ENCODE measurements around the gene STK24. TPM values are rescaled to one million over a fixed set of nuclear protein-coding genes. Genes with fewer than 3 reads are reported as not detected.

The STK24 gene
- polyA plus RNA-seq, 3 donors: 14.2 to 59.8 (median 28.9) TPM

DNA sequence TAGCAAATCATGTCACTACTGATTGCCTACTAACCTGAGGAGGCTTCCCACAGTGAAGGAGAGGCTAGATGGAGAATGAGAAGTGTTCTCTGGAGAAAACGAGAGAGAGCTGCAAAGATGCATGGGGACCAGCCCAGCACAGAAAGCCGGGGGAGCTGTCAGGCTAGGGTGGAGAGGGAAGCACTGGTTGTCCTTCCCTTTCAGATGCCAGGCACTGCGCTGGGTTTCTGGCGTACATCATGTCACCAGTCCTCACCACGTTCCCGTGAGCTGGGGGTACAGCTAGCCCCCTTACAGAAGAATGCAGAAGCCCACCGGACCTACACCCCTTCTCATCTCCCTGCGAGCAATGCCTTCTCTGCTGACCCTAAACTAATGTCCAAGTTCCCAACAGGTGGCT lies 86.0 kb downstream of the STK24 start:
- 61% methylated on average over 2 of the region's 8 CpGs for WGBS (ENCODE audit: insufficient coverage)
- Histone ChIP-seq H3K79me2 (ENCODE audit: insufficient read depth, low read length) (peaks cover 89% of the 10 kb centered on the region), H3K36me3 (replicated peaks in 1 of 2; ENCODE audit: control insufficient read depth in 1 of 2, insufficient read depth in 2 of 2, low read length in 2 of 2) (peaks cover 0 to 8% of the 10 kb centered on the region in 2 donors), H3K9ac (ENCODE audit: insufficient read depth, low read length, poor library complexity, severe bottlenecking) (no peak overlapping the region), H3K4me2 (replicated peaks; ENCODE audit: extremely low read depth, low read length, poor library complexity, severe bottlenecking) (no peak overlapping the region), H3K4me1 (ENCODE audit: control insufficient read depth in 1 of 2, insufficient read depth in 2 of 2, low read length in 2 of 2) (peaks cover 4 to 17% of the 10 kb centered on the region in 2 donors), H4K20me1 (ENCODE audit: insufficient read depth, low read length) (peaks cover 93% of the 10 kb centered on the region), H3K27ac (ENCODE audit: low read depth in 1 of 2, low read length in 2 of 2) (no peak overlapping the region), H2AFZ (ENCODE audit: insufficient read depth, low read depth, low read length, poor library complexity, severe bottlenecking) (no peak overlapping the region), H3K9me3 (replicated peaks in 1 of 2; ENCODE audit: control insufficient read depth in 1 of 2, insufficient read depth in 1 of 2, low read length in 2 of 2) (no peaks in the 10 kb centered on the region), H3K27me3 (ENCODE audit: control insufficient read depth in 2 of 2, insufficient read depth in 2 of 2, low read length in 2 of 2) (no peaks in the 10 kb centered on the region), H3K4me3 (replicated peaks in 1 of 3; ENCODE audit: low read depth in 2 of 3, low read length in 3 of 3) (no peak overlapping the region)
- Mint-ChIP-seq H3K36me3 (peaks cover 26 to 33% of the 10 kb centered on the region in 2 donors), H3K4me3 (no peak overlapping the region), H3K9me3 (no peaks in the 10 kb centered on the region), H3K27me3 (ENCODE audit: low read depth in 3 of 3) (peaks cover 0 to 3% (median 0%) of the 10 kb centered on the region in 3 donors), H3K27ac (no peak overlapping the region), H3K4me1 (peaks cover 32% of the 10 kb centered on the region)
- TF ChIP-seq, protein P1, sequence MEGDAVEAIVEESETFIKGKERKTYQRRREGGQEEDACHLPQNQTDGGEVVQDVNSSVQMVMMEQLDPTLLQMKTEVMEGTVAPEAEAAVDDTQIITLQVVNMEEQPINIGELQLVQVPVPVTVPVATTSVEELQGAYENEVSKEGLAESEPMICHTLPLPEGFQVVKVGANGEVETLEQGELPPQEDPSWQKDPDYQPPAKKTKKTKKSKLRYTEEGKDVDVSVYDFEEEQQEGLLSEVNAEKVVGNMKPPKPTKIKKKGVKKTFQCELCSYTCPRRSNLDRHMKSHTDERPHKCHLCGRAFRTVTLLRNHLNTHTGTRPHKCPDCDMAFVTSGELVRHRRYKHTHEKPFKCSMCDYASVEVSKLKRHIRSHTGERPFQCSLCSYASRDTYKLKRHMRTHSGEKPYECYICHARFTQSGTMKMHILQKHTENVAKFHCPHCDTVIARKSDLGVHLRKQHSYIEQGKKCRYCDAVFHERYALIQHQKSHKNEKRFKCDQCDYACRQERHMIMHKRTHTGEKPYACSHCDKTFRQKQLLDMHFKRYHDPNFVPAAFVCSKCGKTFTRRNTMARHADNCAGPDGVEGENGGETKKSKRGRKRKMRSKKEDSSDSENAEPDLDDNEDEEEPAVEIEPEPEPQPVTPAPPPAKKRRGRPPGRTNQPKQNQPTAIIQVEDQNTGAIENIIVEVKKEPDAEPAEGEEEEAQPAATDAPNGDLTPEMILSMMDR (IDR thresholded peaks at IDR 0.05): no peak
- intact Hi-C loops (cut with micrococcal nuclease): no loop called here
- no peak for DNase-seq

DNA sequence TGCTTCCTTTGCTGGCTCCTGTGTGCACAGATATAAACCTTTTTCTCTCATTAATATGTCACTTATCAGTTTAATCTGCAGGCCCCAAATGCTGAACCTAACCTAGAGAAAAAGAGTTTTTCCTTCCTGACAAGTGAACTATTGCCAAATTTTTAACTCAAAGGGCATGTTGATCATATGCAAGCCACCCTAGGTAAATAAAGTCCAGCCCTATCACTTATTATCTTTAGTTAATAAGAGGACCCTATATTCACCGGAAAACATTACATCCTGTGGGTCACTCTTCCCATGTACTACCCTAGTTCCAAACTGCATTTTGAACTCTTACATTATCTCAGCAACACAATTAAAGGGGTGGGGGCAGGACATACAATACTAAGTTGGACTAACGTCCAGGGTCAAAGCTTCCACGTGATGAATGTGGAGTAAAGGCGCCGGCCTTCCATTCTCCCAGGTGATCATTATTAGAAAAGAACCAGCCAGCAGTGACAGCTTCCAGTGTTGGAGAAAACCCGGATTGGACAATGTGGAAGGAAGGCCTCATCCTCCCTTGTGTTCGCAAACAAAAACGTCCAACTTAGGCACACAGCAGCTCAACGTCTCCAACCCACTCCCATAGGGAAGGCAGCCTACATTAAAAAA lies 86.6 kb downstream of the STK24 start:
- H3K27ac Mint-ChIP-seq: no peak overlapping the region
- no peak overlapping the region for H3K9ac ChIP-seq (ENCODE audit: insufficient read depth, low read length, poor library complexity, severe bottlenecking)
- H3K27me3 ChIP-seq (ENCODE audit: control insufficient read depth in 2 of 2, insufficient read depth in 2 of 2, low read length in 2 of 2): no peaks in the 10 kb centered on the region
- H3K9me3 ChIP-seq (replicated peaks in 1 of 2; ENCODE audit: control insufficient read depth in 1 of 2, insufficient read depth in 1 of 2, low read length in 2 of 2): no peaks in the 10 kb centered on the region
- peaks cover 89% of the 10 kb centered on the region for H3K79me2 ChIP-seq (ENCODE audit: insufficient read depth, low read length)
- no peaks in the 10 kb centered on the region for H3K9me3 Mint-ChIP-seq
- no CpG with 5 or more reads among the region's 9 CpGs for WGBS (ENCODE audit: insufficient coverage)
- H3K4me1 Mint-ChIP-seq: peaks cover 34% of the 10 kb centered on the region
- H3K36me3 Mint-ChIP-seq: peaks cover 29 to 33% of the 10 kb centered on the region in 2 donors
- peaks cover 6 to 17% of the 10 kb centered on the region in 2 donors for H3K4me1 ChIP-seq (ENCODE audit: control insufficient read depth in 1 of 2, insufficient read depth in 2 of 2, low read length in 2 of 2)
- no peak overlapping the region for H2AFZ ChIP-seq (ENCODE audit: insufficient read depth, low read depth, low read length, poor library complexity, severe bottlenecking)
- H3K4me3 ChIP-seq (replicated peaks in 1 of 3; ENCODE audit: low read depth in 2 of 3, low read length in 3 of 3): no peak overlapping the region
- no peak for DNase-seq
- TF ChIP-seq, protein P1 (IDR thresholded peaks at IDR 0.05): no peak
- H4K20me1 ChIP-seq (ENCODE audit: insufficient read depth, low read length): peaks cover 93% of the 10 kb centered on the region
- intact Hi-C loops (cut with micrococcal nuclease): no loop called here
- H3K4me2 ChIP-seq (replicated peaks; ENCODE audit: extremely low read depth, low read length, poor library complexity, severe bottlenecking): no peak overlapping the region
- H3K27me3 Mint-ChIP-seq (ENCODE audit: low read depth in 3 of 3): peaks cover 0 to 6% (median 0%) of the 10 kb centered on the region in 3 donors
- no peak overlapping the region for H3K27ac ChIP-seq (ENCODE audit: low read depth in 1 of 2, low read length in 2 of 2)
- H3K4me3 Mint-ChIP-seq: no peak overlapping the region
- peaks cover 0 to 8% of the 10 kb centered on the region in 2 donors for H3K36me3 ChIP-seq (replicated peaks in 1 of 2; ENCODE audit: control insufficient read depth in 1 of 2, insufficient read depth in 2 of 2, low read length in 2 of 2)
